ENCODE data around the gene KIRREL2.
"Not testable (repeated sequence)": the region's sequence is repeated elsewhere in the genome, so short reads cannot be mapped to it uniquely, and the experiment has no call there.

The KIRREL2 gene

GRCh38 chr19:35856546-35857149 lies at the start of gene KIRREL2:
TSS of gene KIRREL2 (plus strand) at chr19:35856911. CDS start at chr19:35857120, 209 bp downstream.
- DNase-seq, result peak in 6 of 56 donors; percentile 14 to 35 (median 22)

- DNase-seq, result no peak
Observed at GRCh38 chr19:35807633-35808032, 49.1 kb upstream of the KIRREL2 start.

GRCh38 chr19:35811317-35812219 lies 45.1 kb upstream of the KIRREL2 start:
- DNase-seq, result no peak

GRCh38 chr19:35812220-35813042 lies 44.3 kb upstream of the KIRREL2 start, which contains the start of gene PRODH2:
TSS of gene PRODH2 (minus strand) at chr19:35812845. CDS start at chr19:35812805, 40 bp downstream.
- no peak for DNase-seq

- DNase-seq, result no peak
Observed at GRCh38 chr19:35813043-35813890, 43.4 kb upstream of the KIRREL2 start.

GRCh38 chr19:35816262-35816661 lies 40.4 kb upstream of the KIRREL2 start:
- no peak for DNase-seq

GRCh38 chr19:35816846-35817245 lies 39.9 kb upstream of the KIRREL2 start:
- DNase-seq, result no peak

GRCh38 chr19:35818445-35818844 lies 38.3 kb upstream of the KIRREL2 start:
- no peak for DNase-seq

GRCh38 chr19:35822579-35822978 lies 34.1 kb upstream of the KIRREL2 start:
- DNase-seq, result no peak

- no peak for DNase-seq
Observed at GRCh38 chr19:35824150-35824549, 32.6 kb upstream of the KIRREL2 start.

GRCh38 chr19:35828692-35829301 lies 27.9 kb upstream of the KIRREL2 start:
- DNase-seq, result peak in 20 of 56 donors; percentile 0 to 69 (median 21)

- no peak for DNase-seq
Observed at GRCh38 chr19:35830986-35831385, 25.7 kb upstream of the KIRREL2 start.

GRCh38 chr19:35832054-35832453 lies 24.7 kb upstream of the KIRREL2 start:
- no peak for DNase-seq

- no peak for DNase-seq
Observed at GRCh38 chr19:35833972-35834371, 22.7 kb upstream of the KIRREL2 start.

GRCh38 chr19:35836096-35836495 lies 20.6 kb upstream of the KIRREL2 start:
- not testable (repeated sequence) for DNase-seq

- no peak for DNase-seq
Observed at GRCh38 chr19:35841961-35842595, 14.6 kb upstream of the KIRREL2 start.

GRCh38 chr19:35842666-35843272 lies 13.9 kb upstream of the KIRREL2 start:
- no peak for DNase-seq

- peak in 2 of 56 donors; percentile 14 to 40 for DNase-seq
Observed at GRCh38 chr19:35843676-35844481, 12.8 kb upstream of the KIRREL2 start.

All from amygdala (tissue), 56 donors.